ENCODE measurements around the gene CNDP1. TPM values are rescaled to one million over a fixed set of nuclear protein-coding genes. Genes with fewer than 3 reads are reported as not detected.

The CNDP1 gene
- total and polyA plus RNA-seq, 4 donors = 0.09 to 21.1 (median 5.8) TPM

DNA sequence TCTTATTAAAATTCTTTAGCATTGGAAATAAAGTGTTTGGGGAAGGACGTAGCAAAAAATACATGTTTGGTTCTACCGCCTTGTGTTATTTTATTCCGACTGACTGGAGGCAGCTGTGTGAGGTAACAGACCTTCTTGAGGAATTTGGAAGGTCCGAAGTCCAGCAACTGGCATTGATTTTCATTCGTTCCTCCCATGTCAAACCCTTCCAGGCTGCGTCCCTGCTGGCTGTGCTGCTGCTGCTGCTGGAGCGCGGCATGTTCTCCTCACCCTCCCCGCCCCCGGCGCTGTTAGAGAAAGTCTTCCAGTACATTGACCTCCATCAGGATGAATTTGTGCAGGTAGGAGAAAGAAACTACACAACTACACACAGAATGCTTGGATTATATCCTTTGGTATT lies 21.8 kb downstream of the CNDP1 start:
- TF ChIP-seq TAF1 (conservative IDR thresholded peaks at IDR 0.05) (no peak), ZBTB33 (IDR thresholded peaks at IDR 0.05) (no peak), ATF3 (IDR thresholded peaks at IDR 0.05) (no peak), YY1 (IDR thresholded peaks at IDR 0.05) (no peak), RXRA (IDR thresholded peaks at IDR 0.05) (no peak), MAX (IDR thresholded peaks at IDR 0.05) (no peak)
- WGBS = 83% methylated on average over 11 of the region's 11 CpGs
- Histone ChIP-seq H3K4me3 (ENCODE audit: low read depth in 1 of 3, low read length in 3 of 3) (no peak overlapping the region), H3K27me3 (ENCODE audit: control insufficient read depth in 4 of 4, insufficient read depth in 4 of 4, low read length in 3 of 4) (no peaks in the 10 kb centered on the region), H3K9me3 (ENCODE audit: control insufficient read depth in 4 of 4, low read length in 3 of 4) (no peaks in the 10 kb centered on the region), H3K27ac (ENCODE audit: low read depth in 1 of 2, low read length in 2 of 2) (no peak overlapping the region), H3K4me1 (ENCODE audit: control insufficient read depth in 4 of 4, insufficient read depth in 4 of 4, low read length in 3 of 4) (peaks cover 0 to 11% (median 9%) of the 10 kb centered on the region in 4 donors), H3K36me3 (ENCODE audit: control insufficient read depth in 4 of 4, insufficient read depth in 3 of 4, low read depth in 1 of 4, low read length in 3 of 4) (peaks cover 2 to 8% (median 3%) of the 10 kb centered on the region in 4 donors), H3K9ac (ENCODE audit: low read depth in 1 of 2, low read length in 2 of 2) (no peak overlapping the region)
- DNase-seq (ENCODE audit: low spot score) = no peak

GRCh38 chr18:74558096-74558495 lies 23.8 kb downstream of the CNDP1 start:
- no peak for DNase-seq (ENCODE audit: low spot score)
- H3K27me3 ChIP-seq (ENCODE audit: control insufficient read depth in 4 of 4, insufficient read depth in 4 of 4, low read length in 3 of 4) = no peaks in the 10 kb centered on the region
- H3K4me3 ChIP-seq (ENCODE audit: low read depth in 1 of 3, low read length in 3 of 3) = no peak overlapping the region
- no peaks in the 10 kb centered on the region for H3K9me3 ChIP-seq (ENCODE audit: control insufficient read depth in 4 of 4, low read length in 3 of 4)
- no peak overlapping the region for H3K27ac ChIP-seq (ENCODE audit: low read depth in 1 of 2, low read length in 2 of 2)
- no peaks in the 10 kb centered on the region for H3K4me1 ChIP-seq (ENCODE audit: control insufficient read depth in 4 of 4, insufficient read depth in 4 of 4, low read length in 3 of 4)
- TF ChIP-seq RAD21 (IDR thresholded peaks at IDR 0.05) (no peak), TAF1 (conservative IDR thresholded peaks at IDR 0.05) (no peak), HNF4G (IDR thresholded peaks at IDR 0.05) (no peak), ATF3 (IDR thresholded peaks at IDR 0.05) (no peak), MAX (IDR thresholded peaks at IDR 0.05) (no peak), SP1 (IDR thresholded peaks at IDR 0.05) (no peak), JUND (IDR thresholded peaks at IDR 0.05) (no peak), HNF4A (conservative IDR thresholded peaks at IDR 0.05) (no peak), GABPA (IDR thresholded peaks at IDR 0.05 in 1 of 2, conservative IDR thresholded peaks at IDR 0.05 in 1 of 2) (no peak), RXRA (IDR thresholded peaks at IDR 0.05) (no peak), EGR1 (IDR thresholded peaks at IDR 0.05; ENCODE audit: low read depth in 2 of 2) (no peak), YY1 (IDR thresholded peaks at IDR 0.05) (no peak), CTCF (IDR thresholded peaks at IDR 0.05; ENCODE audit: low read depth, low read length, missing input control) (no peak), FOXA2 (IDR thresholded peaks at IDR 0.05) (no peak), ZBTB33 (IDR thresholded peaks at IDR 0.05) (no peak), NR2F2 (IDR thresholded peaks at IDR 0.05) (no peak), FOXA1 (IDR thresholded peaks at IDR 0.05) (no peak)
- peaks cover 2 to 12% (median 4%) of the 10 kb centered on the region in 4 donors for H3K36me3 ChIP-seq (ENCODE audit: control insufficient read depth in 4 of 4, insufficient read depth in 3 of 4, low read depth in 1 of 4, low read length in 3 of 4)
- H3K9ac ChIP-seq (ENCODE audit: low read depth in 1 of 2, low read length in 2 of 2) = no peak overlapping the region
- WGBS = 86% methylated on average over 4 of the region's 4 CpGs
